H1 (cell line): Measurements from ENCODE around the gene PCDHGB5. TPM values are rescaled to one million over a fixed set of nuclear protein-coding genes. Genes with fewer than 3 reads are reported as not detected.

ENCODE experiments used
- CTCF ChIA-PET: fragments of 300-600 bp; sonication (Branson Sonifier 250); formaldehyde crosslinking; loops from one replicate; lab custom pipeline; 2021; ENCODE audit not compliant: partially characterized antibody; lab: Charles Lee
- POLR2A ChIA-PET: fragments of 300-600 bp; sonication (Branson Sonifier 250); formaldehyde crosslinking; loops from one replicate; lab custom pipeline; 2021; ENCODE audit warnings: inconsistent platforms; ENCODE audit not compliant: partially characterized antibody; lab: Charles Lee
- DNase-seq, 2 experiments: peaks; one replicate each; pipeline versions ENCODE4 v3.0.0 to v3.0.0-alpha.2; 2010 to 2022; ENCODE audit warnings: low spot score in 2 of 2, low read depth in 1 of 2, mixed read lengths in 1 of 2
- FAIRE-seq: peaks from 2 replicates; lab custom pipeline; 2011; peaks lifted over from hg19 to GRCh38; lab: Jason Lieb, UNC
- H2AFZ ChIP-seq: 2 replicates; pipeline ENCODE4 v1.8.1; 2012; ENCODE audit warnings: low read length, inconsistent platforms
- H2AK5ac ChIP-seq: 2 replicates; pipeline ENCODE4 v1.6.1; 2013; ENCODE audit warnings: low read depth, low read length
- H2BK120ac ChIP-seq: replicated peaks from 2 replicates; pipeline ENCODE3; 2013; ENCODE audit warnings: low read depth, low read length, inconsistent platforms
- H2BK12ac ChIP-seq: 2 replicates; pipeline ENCODE4 v1.6.1; 2013; ENCODE audit warnings: low read depth, low read length
- H2BK15ac ChIP-seq: 2 replicates; pipeline ENCODE4 v1.6.1; 2013; ENCODE audit warnings: low read length
- H2BK20ac ChIP-seq: 2 replicates; pipeline ENCODE4 v1.6.1; 2013; ENCODE audit warnings: low read length
- H2BK5ac ChIP-seq: 2 replicates; pipeline ENCODE4 v1.6.1; 2013; ENCODE audit warnings: low read depth, low read length
- H3K14ac ChIP-seq: 2 replicates; pipeline ENCODE4 v1.6.1; 2013; ENCODE audit warnings: inconsistent platforms; ENCODE audit not compliant: insufficient read length
- H3K18ac ChIP-seq: 2 replicates; pipeline ENCODE4 v1.6.1; 2013; ENCODE audit warnings: low read length; ENCODE audit errors: extremely low read depth
- H3K23ac ChIP-seq: 2 replicates; pipeline ENCODE4 v1.6.1; 2013; ENCODE audit warnings: inconsistent platforms; ENCODE audit not compliant: insufficient read length
- H3K23me2 ChIP-seq: 2 replicates; pipeline ENCODE4 v1.6.1; 2013; ENCODE audit warnings: low read depth, low read length
- H3K27ac ChIP-seq: 2 replicates; pipeline ENCODE4 v1.6.1; 2011; ENCODE audit warnings: low read depth, low read length, inconsistent platforms
- H3K27me3 ChIP-seq, 4 experiments: replicated peaks in 1 of 4; 1 replicate in 1 of 4; 2 replicates in 3 of 4; pipeline versions ENCODE4 v1.6.1 to v1.8.1; 2011 to 2013; ENCODE audit warnings: low read length in 3 of 4, mild to moderate bottlenecking in 3 of 4, inconsistent platforms in 2 of 4, mixed read lengths in 2 of 4, moderate library complexity in 1 of 4; ENCODE audit not compliant: control insufficient read depth in 3 of 4, insufficient read depth in 3 of 4; ENCODE audit errors: extremely low read depth in 1 of 4
- H3K36me3 ChIP-seq, 4 experiments: 2 replicates each; pipeline versions ENCODE4 v1.6.1 to v1.8.1; 2011 to 2013; ENCODE audit warnings: mild to moderate bottlenecking in 4 of 4, low read length in 3 of 4, moderate library complexity in 2 of 4, control low read depth in 1 of 4, inconsistent platforms in 1 of 4; ENCODE audit not compliant: insufficient read depth in 4 of 4, control insufficient read depth in 2 of 4
- H3K4ac ChIP-seq: replicated peaks from 2 replicates; pipeline ENCODE3; 2013; ENCODE audit warnings: low read length, low read depth, mixed read lengths, inconsistent platforms; ENCODE audit not compliant: insufficient read length
- H3K4me1 ChIP-seq, 4 experiments: replicated peaks in 1 of 4; 1 replicate in 1 of 4; 2 replicates in 3 of 4; pipeline versions ENCODE4 v1.6.1 to v1.8.1; 2011 to 2013; ENCODE audit warnings: low read length in 3 of 4, inconsistent platforms in 2 of 4, mixed read lengths in 1 of 4; ENCODE audit not compliant: insufficient read depth in 4 of 4, control insufficient read depth in 3 of 4
- H3K4me2 ChIP-seq, 2 experiments: 2 replicates each; pipeline versions ENCODE4 v1.6.1 to v1.8.1; 2011 to 2013; ENCODE audit warnings: low read depth in 2 of 2, low read length in 2 of 2, control low read depth in 1 of 2, inconsistent platforms in 1 of 2, mild to moderate bottlenecking in 1 of 2; ENCODE audit not compliant: insufficient read depth in 1 of 2
- H3K4me3 ChIP-seq, 4 experiments: fragments of 200-600, 300-600 bp in 1 of 4; sonication (generic), shearing (Covaris generic), sonication (Bioruptor Twin) in 1 of 4; 2 replicates each; pipeline versions ENCODE4 v1.5.1 to v1.8.1; 2011 to 2016; ENCODE audit warnings: low read length in 4 of 4, low read depth in 3 of 4, control low read depth in 2 of 4, inconsistent platforms in 2 of 4, mild to moderate bottlenecking in 2 of 4, mixed read lengths in 1 of 4, moderate library complexity in 1 of 4; ENCODE audit not compliant: insufficient read depth in 2 of 4; ENCODE audit errors: extremely low read depth in 1 of 4
- H3K56ac ChIP-seq: replicated peaks from 2 replicates; pipeline ENCODE3; 2013; ENCODE audit warnings: low read depth, mild to moderate bottlenecking, mixed read lengths, low read length, inconsistent platforms; ENCODE audit not compliant: insufficient read length
- H3K79me1 ChIP-seq: 2 replicates; pipeline ENCODE4 v1.6.1; 2013; ENCODE audit warnings: low read depth, low read length, control low read depth
- H3K79me2 ChIP-seq, 2 experiments: 2 replicates each; pipeline versions ENCODE4 v1.6.1 to v1.8.1; 2012 to 2013; ENCODE audit warnings: low read length in 2 of 2, mild to moderate bottlenecking in 2 of 2, inconsistent platforms in 1 of 2; ENCODE audit not compliant: insufficient read depth in 2 of 2, control insufficient read depth in 1 of 2
- H3K9ac ChIP-seq, 4 experiments: replicated peaks in 1 of 4; 1 replicate in 1 of 4; 2 replicates in 3 of 4; pipeline versions ENCODE4 v1.6.1 to v1.8.1; 2011 to 2013; ENCODE audit warnings: low read depth in 3 of 4, low read length in 3 of 4, control low read depth in 2 of 4, mild to moderate bottlenecking in 2 of 4, moderate library complexity in 2 of 4, inconsistent platforms in 1 of 4; ENCODE audit errors: extremely low read depth in 1 of 4
- H3K9me3 ChIP-seq, 2 experiments: 2 replicates each; pipeline versions ENCODE4 v1.6.1 to v1.8.1; 2012 to 2013; ENCODE audit warnings: mild to moderate bottlenecking in 2 of 2, moderate library complexity in 2 of 2, control low read depth in 1 of 2, inconsistent platforms in 1 of 2, low read depth in 1 of 2, low read length in 1 of 2, mixed read lengths in 1 of 2; ENCODE audit not compliant: insufficient read depth in 2 of 2
- H4K20me1 ChIP-seq, 2 experiments: replicated peaks in 1 of 2; 2 replicates each; pipeline versions ENCODE3 to v1.8.1; 2011 to 2013; ENCODE audit warnings: inconsistent platforms in 2 of 2, low read length in 2 of 2, mild to moderate bottlenecking in 1 of 2; ENCODE audit not compliant: insufficient read depth in 2 of 2, control insufficient read depth in 1 of 2
- H4K5ac ChIP-seq: 2 replicates; pipeline ENCODE4 v1.6.1; 2013; ENCODE audit warnings: low read length, low read depth, mixed read lengths, inconsistent platforms; ENCODE audit not compliant: insufficient read length
- H4K8ac ChIP-seq: 2 replicates; pipeline ENCODE4 v1.8.0; 2013; ENCODE audit warnings: mild to moderate bottlenecking, moderate library complexity, low read length, inconsistent platforms; ENCODE audit not compliant: insufficient read depth; ENCODE audit errors: extremely low read depth
- H4K91ac ChIP-seq: replicated peaks from 2 replicates; pipeline ENCODE3; 2013; ENCODE audit warnings: low read length, mixed read lengths, inconsistent platforms; ENCODE audit not compliant: insufficient read length
- CTCF ChIP-seq, 3 experiments: IDR thresholded peaks; 1 replicate in 2 of 3; 2 replicates in 1 of 3; pipeline versions ENCODE4 v1.5.1 to v1.6.1; 2011; ENCODE audit warnings: low read length in 3 of 3, mild to moderate bottlenecking in 3 of 3, inconsistent platforms in 2 of 3, low read depth in 1 of 3, moderate library complexity in 1 of 3; ENCODE audit not compliant: insufficient read depth in 1 of 3; ENCODE audit errors: control extremely low read depth in 1 of 3
- KDM5A ChIP-seq: fragments of 200-600 bp; IDR thresholded peaks from 2 replicates; pipeline ENCODE4 v1.7.1; 2012; ENCODE audit warnings: mild to moderate bottlenecking, low read length, inconsistent platforms, mixed read lengths
- POLR2A ChIP-seq, 2 experiments: IDR thresholded peaks; 1 replicate in 1 of 2; 2 replicates in 1 of 2; pipeline ENCODE4 v1.6.1; 2011; ENCODE audit warnings: low read depth in 2 of 2, low read length in 2 of 2, mild to moderate bottlenecking in 2 of 2; ENCODE audit errors: control extremely low read depth in 1 of 2
- RFX5 ChIP-seq: IDR thresholded peaks from 2 replicates; pipeline ENCODE4 v1.6.1; 2011; ENCODE audit warnings: low read depth, low read length, improper control_type of control experiment, borderline replicate concordance
- RNF2 ChIP-seq: fragments of 200-900, 300-1000 bp; sonication (generic); IDR thresholded peaks from 2 replicates; pipeline ENCODE4 v1.7.1; 2016; ENCODE audit warnings: borderline replicate concordance, low read depth, mild to moderate bottlenecking, antibody characterized with exemption, low read length; ENCODE audit not compliant: poor library complexity, severe bottlenecking; ENCODE audit errors: missing control alignments
- SP1 ChIP-seq: IDR thresholded peaks from 2 replicates; pipeline ENCODE4 v1.6.1; 2011; ENCODE audit warnings: low read depth, low read length
- TEAD4 ChIP-seq: IDR thresholded peaks from 2 replicates; pipeline ENCODE4 v1.6.1; 2012; ENCODE audit warnings: low read depth, low read length, inconsistent platforms, mixed read lengths
- USF2 ChIP-seq: IDR thresholded peaks from 2 replicates; pipeline ENCODE4 v1.6.1; 2011; ENCODE audit warnings: low read length, improper control_type of control experiment
- WGBS, 2 experiments: shearing (Covaris generic) in 1 of 2; methylation state at CpG; one replicate each; pipeline versions ENCODE4 v1.1.6 to v1.1.7; 2013 to 2015; ENCODE audit warnings: low lambda C conversion rate in 2 of 2, mixed read lengths in 2 of 2, inconsistent platforms in 1 of 2, low coverage in 1 of 2, missing lambda C conversion rate in 1 of 2; ENCODE audit not compliant: insufficient replicate concordance in 2 of 2, insufficient coverage in 1 of 2, insufficient read length in 1 of 2; ENCODE audit errors: extremely low coverage in 1 of 2, missing lambda C conversion rate in 1 of 2; 5-methylcytosine and 5-hydroxymethylcytosine counted together
- polyA plus RNA-seq, 7 experiments: library from polyadenylated mRNA; depleted of rRNA in 3 of 7; stranded (reverse) in 5 of 7; unstranded in 2 of 7; fragments of >200 nt in 5 of 7; fragments of 200-250 nt in 2 of 7; gene quantifications; 1 replicate in 5 of 7; 2 replicates in 1 of 7; 4 replicates in 1 of 7; pipeline versions ENCODE4 v1.2.1 to v1.2.3, GENCODE V29; 2011 to 2013; ENCODE audit warnings: missing spikeins in 2 of 7, mixed read lengths in 2 of 7
- total RNA-seq: library from RNA; stranded (reverse); fragmentation: NEBNext Ultra II Directional; extraction: Animal tissue kit (Norgen Biotek cat#: 25700); gene quantifications from 2 replicates; pipeline ENCODE4 v1.2.1, GENCODE V29; 2021

The PCDHGB5 gene
- total and polyA plus RNA-seq, 2 of the 8 experiments (the other 6 are each of a cell fraction or from before 2014, with no cell fraction given) = 1.1 to 2.6 TPM

- H2BK5ac ChIP-seq = no peak within 1 kb of the TSS
- no peaks in the 10 kb centered on the region; the same call in 1 of the 2 replicates for H3K23me2 ChIP-seq
- no peak within 1 kb of the TSS for H3K23ac ChIP-seq
- DNase-seq (no peak), FAIRE-seq (no peak)
- no peak within 1 kb of the TSS for H4K5ac ChIP-seq
- WGBS, 2 experiments = 95% methylated on average over 37 of the region's 37 CpGs; no CpG with 5 or more reads in 1 of the 2 experiments
- H3K4me3 ChIP-seq = no peak within 1 kb of the TSS
- H3K79me2 ChIP-seq = no peaks in the 10 kb centered on the region
- H3K4me1 ChIP-seq = no peaks in the 10 kb centered on the region
- no peak within 1 kb of the TSS for H2AFZ ChIP-seq
- ChIA-PET POLR2A (no interaction called here), CTCF (interaction anchor here (0.7 to 1.0 kb wide), 3 partner anchors 27 to 160 kb away, joined by 3 to 4 read pairs (median 3); partner anchors contain the start of gene PCDHB14)
- H4K91ac ChIP-seq = no peak within 1 kb of the TSS
- H3K9me3 ChIP-seq = peaks cover 22 to 26% of the 10 kb centered on the region in 2 experiments
- no peak within 1 kb of the TSS for H2BK20ac ChIP-seq
- no peak within 1 kb of the TSS for H2BK12ac ChIP-seq
- H2AK5ac ChIP-seq = no peak within 1 kb of the TSS
- no peak within 1 kb of the TSS for H3K14ac ChIP-seq
- H3K79me1 ChIP-seq = no peaks in the 10 kb centered on the region
- no peak within 1 kb of the TSS for H2BK120ac ChIP-seq
- H3K9ac ChIP-seq = no peak within 1 kb of the TSS
- no peaks in the 10 kb centered on the region; a peak in 1 of 8 replicates for H3K36me3 ChIP-seq
- no peak within 1 kb of the TSS for H2BK15ac ChIP-seq
- H3K4me2 ChIP-seq = no peak within 1 kb of the TSS
- H3K56ac ChIP-seq = no peak within 1 kb of the TSS
- H3K27ac ChIP-seq = no peak within 1 kb of the TSS
- H3K27me3 ChIP-seq = no peaks in the 10 kb centered on the region
- H3K4ac ChIP-seq = no peak within 1 kb of the TSS
- H4K8ac ChIP-seq = no peak within 1 kb of the TSS; the same call in 1 of the 2 replicates
- H3K18ac ChIP-seq = no peak within 1 kb of the TSS
- no peaks in the 10 kb centered on the region for H4K20me1 ChIP-seq
- TF ChIP-seq TEAD4 (no peak), SP1 (no peak), CTCF (IDR thresholded peaks at IDR 0.05; ENCODE audit: control extremely low read depth in 1 of 3, insufficient read depth in 1 of 3, low read depth in 1 of 3, low read length in 3 of 3) (no peak), USF2 (no peak), POLR2A (IDR thresholded peaks at IDR 0.05; ENCODE audit: control extremely low read depth in 1 of 2, low read depth in 2 of 2, low read length in 2 of 2) (no peak), RNF2 (no peak), RFX5 (no peak), KDM5A (no peak)
Observed at GRCh38 chr5:141382469-141383294, 15.1 kb upstream of the PCDHGB5 start, which contains the start of gene PCDHGA7. PCDHGA7 (plus strand) TSS chr5:141382742; CDS start chr5:141382900, 158 bp downstream.
